ENCODE data around the gene TMEM108.

- TF ChIP-seq, protein P1, sequence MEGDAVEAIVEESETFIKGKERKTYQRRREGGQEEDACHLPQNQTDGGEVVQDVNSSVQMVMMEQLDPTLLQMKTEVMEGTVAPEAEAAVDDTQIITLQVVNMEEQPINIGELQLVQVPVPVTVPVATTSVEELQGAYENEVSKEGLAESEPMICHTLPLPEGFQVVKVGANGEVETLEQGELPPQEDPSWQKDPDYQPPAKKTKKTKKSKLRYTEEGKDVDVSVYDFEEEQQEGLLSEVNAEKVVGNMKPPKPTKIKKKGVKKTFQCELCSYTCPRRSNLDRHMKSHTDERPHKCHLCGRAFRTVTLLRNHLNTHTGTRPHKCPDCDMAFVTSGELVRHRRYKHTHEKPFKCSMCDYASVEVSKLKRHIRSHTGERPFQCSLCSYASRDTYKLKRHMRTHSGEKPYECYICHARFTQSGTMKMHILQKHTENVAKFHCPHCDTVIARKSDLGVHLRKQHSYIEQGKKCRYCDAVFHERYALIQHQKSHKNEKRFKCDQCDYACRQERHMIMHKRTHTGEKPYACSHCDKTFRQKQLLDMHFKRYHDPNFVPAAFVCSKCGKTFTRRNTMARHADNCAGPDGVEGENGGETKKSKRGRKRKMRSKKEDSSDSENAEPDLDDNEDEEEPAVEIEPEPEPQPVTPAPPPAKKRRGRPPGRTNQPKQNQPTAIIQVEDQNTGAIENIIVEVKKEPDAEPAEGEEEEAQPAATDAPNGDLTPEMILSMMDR (IDR thresholded peaks at IDR 0.05; ENCODE audit: low read depth, low read length, poor library complexity, severe bottlenecking): no peak
- no peak for TF ChIP-seq EZH2phosphoT487 (IDR thresholded peaks at IDR 0.05; ENCODE audit: borderline replicate concordance, low read length)
Observed at GRCh38 chr3:133301731-133302130, 263.5 kb downstream of the TMEM108 start.
